Breast epithelium (tissue), 3 donors: ENCODE measurements around the gene MAPK8.

ENCODE experiments used
- CTCF ChIP-seq, 3 donors: fragments of 450-650 bp; IDR thresholded peaks; one replicate each; pipeline ENCODE4 v1.5.1; 2016 to 2017; ENCODE audit warnings: antibody characterized with exemption in 3 of 3, mild to moderate bottlenecking in 3 of 3, moderate library complexity in 3 of 3
- POLR2A ChIP-seq: fragments of 450-650 bp; IDR thresholded peaks from one replicate; pipeline ENCODE4 v1.6.1; 2016; ENCODE audit warnings: antibody characterized with exemption, mild to moderate bottlenecking, moderate library complexity
- POLR2AphosphoS5 ChIP-seq, 3 donors: sonication (generic); formaldehyde crosslinking; IDR thresholded peaks; one replicate each; pipeline ENCODE4 v1.6.1; 2017; ENCODE audit warnings: antibody characterized with exemption in 3 of 3

- no peak for TF ChIP-seq POLR2AphosphoS5 (IDR thresholded peaks at IDR 0.05)
- TF ChIP-seq CTCF (IDR thresholded peaks at IDR 0.05): no peak
- no peak for TF ChIP-seq POLR2A
Observed at GRCh38 chr10:48400850-48401220, 94.4 kb downstream of the MAPK8 start.
